Thoracic aorta (tissue), 2 donors: ENCODE results near the gene MAEA. TPM values are rescaled to one million over a fixed set of nuclear protein-coding genes. Genes with fewer than 3 reads are reported as not detected.

Experiments
- ATAC-seq: fragments of 150-250 bp; one replicate; pipeline ENCODE4 v1.8.0; 2017; ENCODE audit warnings: low read depth; ENCODE audit not compliant: insufficient number of reproducible peaks, low FRiP score
- DNase-seq: peaks from one replicate; pipeline ENCODE4 v3.0.0-alpha.2; 2020; ENCODE audit warnings: low spot score
- H3K27ac ChIP-seq, 2 donors: fragments of 200-600 bp; sonication (generic); 1 replicate in 1 of 2; 2 replicates in 1 of 2; pipeline ENCODE4 v1.5.1; 2016; ENCODE audit warnings: mild to moderate bottlenecking in 2 of 2, moderate library complexity in 2 of 2
- H3K27me3 ChIP-seq: fragments of 200-600 bp; sonication (generic); replicated peaks from 2 replicates; pipeline ENCODE4 v1.6.0; 2016; ENCODE audit warnings: mild to moderate bottlenecking; ENCODE audit not compliant: insufficient read depth
- H3K36me3 ChIP-seq: fragments of 200-600 bp; sonication (generic); one replicate; pipeline ENCODE4 v1.5.1; 2016
- H3K4me1 ChIP-seq, 2 donors: fragments of 200-600 bp; sonication (generic); 1 replicate in 1 of 2; 2 replicates in 1 of 2; pipeline versions ENCODE4 v1.5.1 to v1.6.0; 2016; ENCODE audit warnings: low read depth in 2 of 2, mild to moderate bottlenecking in 1 of 2; ENCODE audit not compliant: control insufficient read depth in 1 of 2
- H3K4me3 ChIP-seq: fragments of 200-600 bp; sonication (generic); 2 replicates; pipeline ENCODE4 v1.5.1; 2016; ENCODE audit warnings: mild to moderate bottlenecking
- H3K9me3 ChIP-seq: fragments of 200-600 bp; sonication (generic); 2 replicates; pipeline ENCODE4 v1.5.1; 2016
- total RNA-seq, 2 donors: library from RNA; depleted of rRNA; stranded (reverse); fragments of >200 nt; gene quantifications; one replicate each; pipeline versions ENCODE4 v1.1.0 to v1.2.3, GENCODE V29; 2016
- TF ChIP-seq, protein P1 (sequence below): fragments of 200-600 bp; sonication (generic); IDR thresholded peaks from one replicate; pipeline ENCODE4 v1.5.1; 2019; ENCODE audit warnings: antibody characterized with exemption

Gene MAEA
- total RNA-seq, 2 donors from 2014 or later, result 53.7 to 83.8 TPM

- Histone ChIP-seq H3K4me3 (no peak overlapping the region), H3K27ac (no peak overlapping the region), H3K27me3 (no peaks in the 10 kb centered on the region), H3K4me1 (no peaks in the 10 kb centered on the region), H3K36me3 (no peaks in the 10 kb centered on the region), H3K9me3 (no peaks in the 10 kb centered on the region)
- TF ChIP-seq, protein P1, sequence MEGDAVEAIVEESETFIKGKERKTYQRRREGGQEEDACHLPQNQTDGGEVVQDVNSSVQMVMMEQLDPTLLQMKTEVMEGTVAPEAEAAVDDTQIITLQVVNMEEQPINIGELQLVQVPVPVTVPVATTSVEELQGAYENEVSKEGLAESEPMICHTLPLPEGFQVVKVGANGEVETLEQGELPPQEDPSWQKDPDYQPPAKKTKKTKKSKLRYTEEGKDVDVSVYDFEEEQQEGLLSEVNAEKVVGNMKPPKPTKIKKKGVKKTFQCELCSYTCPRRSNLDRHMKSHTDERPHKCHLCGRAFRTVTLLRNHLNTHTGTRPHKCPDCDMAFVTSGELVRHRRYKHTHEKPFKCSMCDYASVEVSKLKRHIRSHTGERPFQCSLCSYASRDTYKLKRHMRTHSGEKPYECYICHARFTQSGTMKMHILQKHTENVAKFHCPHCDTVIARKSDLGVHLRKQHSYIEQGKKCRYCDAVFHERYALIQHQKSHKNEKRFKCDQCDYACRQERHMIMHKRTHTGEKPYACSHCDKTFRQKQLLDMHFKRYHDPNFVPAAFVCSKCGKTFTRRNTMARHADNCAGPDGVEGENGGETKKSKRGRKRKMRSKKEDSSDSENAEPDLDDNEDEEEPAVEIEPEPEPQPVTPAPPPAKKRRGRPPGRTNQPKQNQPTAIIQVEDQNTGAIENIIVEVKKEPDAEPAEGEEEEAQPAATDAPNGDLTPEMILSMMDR, result no peak
- no peak for DNase-seq
- no peak for ATAC-seq
These were observed 14.8 kb upstream of the MAEA start for GRCh38 chr4:1274871-1275270.

GRCh38 chr4:1276984-1277383 is 12.7 kb upstream of the MAEA start:
- Histone ChIP-seq H3K27me3 (no peaks in the 10 kb centered on the region), H3K4me1 (no peaks in the 10 kb centered on the region), H3K4me3 (no peak overlapping the region), H3K9me3 (no peaks in the 10 kb centered on the region), H3K36me3 (no peaks in the 10 kb centered on the region), H3K27ac (no peak overlapping the region)
- TF ChIP-seq, protein P1, result no peak
- DNase-seq, result no peak
- ATAC-seq, result no peak

GRCh38 chr4:1277667-1278665 is 11.7 kb upstream of the MAEA start:
- Histone ChIP-seq H3K36me3 (no peaks in the 10 kb centered on the region), H3K27me3 (no peaks in the 10 kb centered on the region), H3K27ac (no peak overlapping the region), H3K4me1 (no peaks in the 10 kb centered on the region), H3K9me3 (no peaks in the 10 kb centered on the region), H3K4me3 (no peak overlapping the region)
- no peak for DNase-seq
- peak; percentile 55 for ATAC-seq
- TF ChIP-seq, protein P1, result no peak

GRCh38 chr4:1279253-1279652 is 10.4 kb upstream of the MAEA start:
- no peak for DNase-seq
- ATAC-seq, result no peak
- Histone ChIP-seq H3K27me3 (no peaks in the 10 kb centered on the region), H3K27ac (no peak overlapping the region), H3K4me3 (no peak overlapping the region), H3K4me1 (no peaks in the 10 kb centered on the region), H3K36me3 (no peaks in the 10 kb centered on the region), H3K9me3 (no peaks in the 10 kb centered on the region)
- TF ChIP-seq, protein P1, result no peak

- no peak for DNase-seq
- Histone ChIP-seq H3K4me3 (no peak overlapping the region), H3K36me3 (no peaks in the 10 kb centered on the region), H3K4me1 (peaks cover 0 to under 1% of the 10 kb centered on the region in 2 donors), H3K9me3 (no peaks in the 10 kb centered on the region), H3K27me3 (no peaks in the 10 kb centered on the region), H3K27ac (no peak overlapping the region)
- TF ChIP-seq, protein P1, result no peak
- no peak for ATAC-seq
These were observed 6.0 kb upstream of the MAEA start for GRCh38 chr4:1283711-1284110.
